Activated T-helper 9 cell treated with anti-CD3 and anti-CD28 coated beads, Interleukin-2, amount 50 U/mL, for 16 hours (primary cell): ENCODE measurements around the gene LRRC40.
"Not testable (repeated sequence)": the region's sequence is repeated elsewhere in the genome, so short reads cannot be mapped to it uniquely, and the experiment has no call there.

Experiments used
- DNase-seq: peaks from one replicate; pipeline ENCODE4 v3.0.0-alpha.2; 2020; ENCODE audit warnings: low read depth

Gene LRRC40

DNA sequence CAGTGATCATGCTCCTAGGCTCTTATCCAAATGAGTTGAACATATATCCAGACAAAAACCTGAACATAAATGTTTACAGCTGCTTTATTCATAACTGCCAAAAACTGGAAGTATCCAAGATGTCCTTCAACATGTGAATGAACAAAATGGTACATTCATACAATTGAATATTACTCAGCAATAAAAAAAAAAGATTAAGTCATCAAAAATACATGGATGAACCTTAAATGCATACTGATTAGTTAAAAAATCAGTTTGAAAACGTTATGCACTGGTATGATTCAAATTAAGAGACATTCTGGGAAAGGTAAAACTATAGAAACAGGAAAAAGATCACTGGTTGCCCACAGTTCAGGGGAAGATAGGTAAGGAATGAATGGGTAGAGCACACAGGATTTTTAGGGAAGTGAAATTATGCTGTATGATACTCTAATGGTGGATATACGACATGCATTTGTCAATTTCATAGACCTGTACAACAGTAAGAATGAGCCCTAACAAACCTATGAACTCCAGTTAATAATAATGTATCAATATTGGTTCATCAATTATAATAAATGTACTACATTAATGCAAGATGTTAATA lies 3.1 kb downstream of the LRRC40 start:
- no peak for DNase-seq

- no peak for DNase-seq
Measured at GRCh38 chr1:70200065-70200464, 5.3 kb downstream of the LRRC40 start.

DNA sequence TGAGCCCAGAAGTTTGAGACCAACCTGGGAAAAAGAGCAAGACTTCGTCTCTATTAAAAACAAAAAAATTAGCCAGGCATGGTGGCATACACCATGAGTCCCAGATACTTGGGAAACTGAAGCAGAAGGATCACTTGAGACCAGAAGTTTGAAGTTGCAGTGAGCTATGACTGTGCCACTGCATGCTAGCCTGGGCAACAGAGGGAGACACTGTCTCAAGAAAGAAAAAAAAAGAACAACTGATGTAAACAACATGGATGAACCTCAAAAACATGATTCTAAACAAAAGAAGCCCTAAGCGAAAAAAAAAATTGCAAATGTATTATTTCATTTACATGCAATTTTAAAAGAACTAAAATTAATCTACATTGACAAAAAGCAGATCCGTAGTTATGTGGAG lies 9.0 kb downstream of the LRRC40 start:
- no peak for DNase-seq

DNA sequence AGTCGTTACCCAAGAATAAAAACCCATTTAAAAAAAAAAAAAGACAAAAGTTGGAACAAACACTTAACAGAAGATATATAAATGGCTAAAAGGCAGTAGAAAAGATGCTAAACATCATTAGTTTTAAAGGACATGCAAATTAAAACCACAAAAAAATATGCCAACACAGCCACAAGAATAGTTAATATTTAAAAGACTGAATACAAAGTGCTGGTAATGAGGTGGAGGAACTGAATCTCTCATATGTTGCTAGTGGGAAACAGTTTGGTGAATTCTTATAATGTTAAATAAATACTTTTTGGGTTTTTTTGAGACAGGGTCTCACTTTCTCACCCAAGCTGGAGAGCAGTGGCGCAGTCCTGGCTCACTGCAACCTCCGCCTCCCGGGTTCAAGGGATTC lies 10.0 kb downstream of the LRRC40 start:
- DNase-seq: no peak

DNA sequence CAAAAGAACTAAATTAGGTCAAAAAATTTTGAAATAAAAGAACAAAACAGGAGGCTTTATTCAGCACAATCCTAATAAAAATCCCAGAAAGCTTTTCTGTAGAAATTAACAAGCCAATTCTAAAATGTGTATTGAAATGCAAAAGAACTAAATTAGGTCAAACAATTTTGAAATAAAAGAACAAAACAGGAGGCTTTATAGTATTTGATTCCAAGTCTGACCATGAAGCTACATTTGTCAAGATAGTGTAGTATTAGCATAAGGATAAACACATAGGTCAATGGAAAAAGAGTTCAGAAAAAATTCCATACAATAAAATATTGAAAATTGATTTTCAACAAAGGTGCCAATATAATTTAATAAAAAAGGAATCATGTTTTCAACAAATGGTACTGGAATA lies 10.8 kb downstream of the LRRC40 start:
- DNase-seq: no peak

GRCh38 chr1:70192446-70192845 lies 12.9 kb downstream of the LRRC40 start:
- not testable (repeated sequence) for DNase-seq

DNA sequence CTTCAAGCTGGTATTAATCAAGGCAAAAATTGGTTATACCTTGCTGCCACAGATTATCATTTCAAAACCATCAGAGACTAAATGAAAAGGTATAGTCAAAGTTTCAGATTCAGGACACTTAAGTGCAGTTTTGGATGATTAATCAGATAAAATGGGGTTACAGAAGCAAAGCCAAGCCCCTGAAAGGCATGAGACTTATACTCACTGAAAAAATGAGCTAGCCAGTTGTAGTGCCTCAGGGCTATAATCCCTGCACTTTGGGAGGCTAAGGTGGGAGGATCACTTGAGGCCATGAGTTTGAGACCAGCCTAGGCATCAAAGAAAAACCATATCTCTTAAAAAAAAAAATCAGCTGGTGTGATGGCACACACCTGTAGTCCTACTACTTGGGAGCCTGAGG lies 15.2 kb downstream of the LRRC40 start:
- DNase-seq: no peak

GRCh38 chr1:70188522-70188921 lies 16.9 kb downstream of the LRRC40 start:
- DNase-seq: no peak

- DNase-seq: not testable (repeated sequence)
Measured at GRCh38 chr1:70185181-70185580, 20.2 kb downstream of the LRRC40 start.

DNA sequence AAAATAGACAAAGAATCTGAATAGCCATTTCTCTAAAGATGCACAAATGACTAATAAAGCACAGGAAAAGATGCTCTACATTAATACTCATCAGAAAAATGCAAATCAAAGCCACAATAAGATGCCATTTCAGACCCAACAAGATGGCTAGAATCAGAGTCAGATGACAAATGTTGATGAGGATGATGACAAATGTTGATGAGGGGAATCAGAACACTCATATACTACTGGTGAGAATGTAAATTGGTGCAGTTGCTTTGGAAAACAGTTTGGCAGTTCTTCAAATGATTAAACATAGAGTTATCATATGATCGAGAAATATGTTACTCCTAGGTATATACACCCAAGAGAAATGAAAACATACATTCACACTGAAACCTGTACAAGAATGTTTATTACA lies 33.9 kb downstream of the LRRC40 start:
- DNase-seq: no peak

- DNase-seq: no peak
Measured at GRCh38 chr1:70169018-70169839, 36.1 kb downstream of the LRRC40 start.

DNA sequence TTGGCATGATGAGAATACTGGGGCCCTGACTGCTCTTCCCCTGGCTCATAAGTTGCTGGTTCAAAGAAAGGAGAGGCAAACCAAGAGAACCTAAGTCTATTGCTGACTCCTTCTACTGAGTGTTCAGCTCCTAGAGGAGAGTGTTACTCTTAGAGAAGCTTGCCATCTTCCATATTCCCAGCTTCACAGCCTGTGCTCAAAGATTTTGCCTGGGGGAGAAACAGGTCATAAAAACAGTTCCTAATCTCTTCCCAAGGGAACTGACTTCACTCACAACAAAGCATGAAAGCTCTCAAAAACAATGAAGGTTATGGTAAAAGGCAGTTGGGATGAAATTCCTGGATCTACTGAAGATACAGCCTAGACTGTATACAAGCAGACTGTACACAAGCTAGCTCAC lies 37.1 kb downstream of the LRRC40 start:
- no peak for DNase-seq

GRCh38 chr1:70164350-70164749 lies 41.0 kb downstream of the LRRC40 start:
- DNase-seq: no peak

DNA sequence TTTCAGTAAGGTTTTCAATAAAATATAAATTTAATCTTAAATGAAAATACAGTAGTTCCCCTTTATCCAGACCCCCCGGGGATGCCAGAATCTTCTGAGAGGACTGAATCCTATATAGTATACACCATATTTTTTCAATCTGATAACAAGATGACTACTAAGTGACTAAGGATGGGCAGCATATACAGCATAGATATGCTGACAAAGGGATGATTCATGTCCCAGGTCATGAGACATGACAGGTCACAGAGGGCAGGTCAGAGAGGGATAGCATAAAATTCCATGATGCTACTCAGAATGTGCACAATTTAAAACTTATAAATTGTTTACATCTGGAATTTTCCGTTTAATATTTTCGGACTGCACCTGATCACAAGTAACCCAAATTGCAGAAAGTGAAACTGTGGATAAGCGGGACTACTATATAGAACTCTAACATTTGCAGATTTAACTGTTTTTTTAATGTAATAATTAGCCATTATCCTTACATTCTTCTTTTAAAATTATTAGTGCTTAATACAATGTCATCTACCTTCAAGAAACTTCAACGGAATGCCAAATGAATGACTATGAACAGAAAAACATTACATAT lies 48.8 kb downstream of the LRRC40 start:
- no peak for DNase-seq

GRCh38 chr1:70153739-70154138 lies 51.6 kb downstream of the LRRC40 start:
- DNase-seq: no peak

GRCh38 chr1:70150444-70150843 lies 54.9 kb downstream of the LRRC40 start:
- DNase-seq: no peak

GRCh38 chr1:70146488-70146887 lies 58.9 kb downstream of the LRRC40 start:
- no peak for DNase-seq

DNA sequence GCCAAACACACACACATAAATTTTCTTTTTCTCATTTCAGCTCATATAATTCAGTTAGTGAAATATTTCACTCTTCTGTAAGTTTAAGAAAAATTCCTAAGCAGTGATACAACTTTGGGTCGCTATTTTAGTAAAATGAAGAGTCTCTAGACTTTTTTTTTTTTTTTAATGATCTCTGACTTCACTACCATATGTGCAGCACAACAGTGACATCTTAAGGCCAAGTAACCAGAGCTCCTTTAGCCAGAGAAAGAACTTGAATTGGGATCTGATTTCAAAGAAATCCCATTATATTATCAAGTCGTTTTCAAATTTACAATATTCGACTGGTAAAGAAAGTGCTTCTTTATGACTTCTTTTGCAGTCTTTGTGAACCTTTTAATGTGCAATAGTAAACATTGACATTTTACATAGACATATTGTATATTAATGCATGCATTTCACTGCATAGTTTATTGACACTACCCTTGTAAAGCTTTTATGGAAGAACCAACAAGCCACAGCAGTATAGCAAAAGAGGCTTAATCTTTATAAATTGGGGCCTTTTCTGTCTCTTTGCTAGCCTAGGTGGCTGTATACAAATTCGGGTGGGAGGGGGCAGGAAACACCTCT lies 62.2 kb downstream of the LRRC40 start:
- no peak for DNase-seq

DNA sequence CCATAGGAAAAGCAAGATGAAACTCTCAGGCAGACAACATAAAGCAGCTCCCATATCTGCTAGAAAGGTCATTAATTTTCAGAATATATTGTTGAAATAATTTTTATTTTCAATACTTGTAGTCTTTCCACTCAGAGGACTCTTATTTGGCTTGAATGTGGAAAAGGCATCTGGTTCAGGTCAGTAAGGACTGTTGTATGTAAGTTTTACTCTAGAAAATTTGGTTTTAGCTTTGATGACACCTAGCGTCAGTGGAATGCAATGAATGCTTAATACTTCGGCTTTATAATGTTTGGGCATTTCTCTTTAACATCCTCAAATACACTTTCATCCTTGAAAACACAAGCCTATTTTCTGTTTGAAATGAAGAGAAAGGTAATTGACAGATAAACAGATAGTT lies 63.3 kb downstream of the LRRC40 start:
- DNase-seq: no peak

DNA sequence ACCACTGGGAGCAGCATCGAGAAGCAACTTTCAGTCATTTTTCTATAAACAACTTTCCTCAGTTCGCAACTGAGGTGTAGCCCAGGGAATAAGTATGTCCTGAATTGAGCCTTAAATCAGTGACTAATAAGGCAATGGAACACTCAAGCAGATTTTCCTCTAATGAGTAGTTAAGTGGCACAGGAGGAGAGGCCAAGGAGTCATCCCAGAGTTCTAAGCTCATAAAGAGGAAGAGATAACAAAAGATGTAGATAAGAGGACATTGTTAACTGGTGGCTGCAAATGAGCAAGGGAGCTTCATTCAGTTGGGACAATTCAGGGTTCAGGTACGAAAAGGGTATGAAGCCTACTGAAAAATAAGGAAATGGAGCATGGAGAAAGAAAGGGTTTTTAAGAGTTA lies 64.5 kb downstream of the LRRC40 start:
- no peak for DNase-seq

- DNase-seq: no peak
Measured at GRCh38 chr1:70140343-70140742, 65.0 kb downstream of the LRRC40 start.

GRCh38 chr1:70134148-70134547 lies 71.2 kb downstream of the LRRC40 start:
- DNase-seq: no peak

DNA sequence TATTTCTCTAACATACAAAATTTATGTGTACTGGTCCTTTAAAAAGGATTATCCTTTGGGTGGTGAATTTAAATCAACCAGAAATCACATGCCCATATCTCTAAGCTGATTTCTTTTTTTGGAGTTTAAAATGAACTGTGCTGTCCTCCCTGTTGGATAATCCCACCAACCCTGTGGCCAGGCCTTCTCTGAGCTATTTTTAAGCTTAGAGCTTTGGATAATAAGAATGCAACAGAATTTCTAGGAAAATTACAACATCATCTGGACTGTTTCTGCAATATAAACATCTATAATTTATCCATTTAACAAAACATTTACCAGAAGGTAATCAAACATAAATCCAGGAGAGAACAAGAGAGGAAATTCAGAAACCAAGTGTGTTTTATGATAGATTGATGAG lies 88.3 kb downstream of the LRRC40 start:
- no peak for DNase-seq
